K562 (cell line): Measurements from ENCODE around the gene MCCC1. TPM values are rescaled to one million over a fixed set of nuclear protein-coding genes. Genes with fewer than 3 reads are reported as not detected.

ENCODE experiments used
- ATAC-seq: fragments of 200-7000 bp; cut with Tn5 transposase; 3 replicates; pipeline ENCODE4 v1.9.1; 2020; ENCODE audit warnings: moderate library complexity
- BruUV-seq: library from RNA; stranded (reverse); fragments of 400-500 nt; replicated peaks from 2 replicates; lab custom pipeline; 2021; lab: Mats Ljungman, UMichigan
- CTCF ChIA-PET: fragments of 300-600 bp; formaldehyde crosslinking; extraction: SDS; loops from one replicate; lab custom pipeline; 2021; ENCODE audit warnings: low intra/inter-chr PET ratio; lab: Yijun Ruan, JAX
- POLR2A ChIA-PET: fragments of 300-600, 350-650 bp; sonication (Branson Sonifier 250); formaldehyde crosslinking; extraction: SDS; loops from one replicate; lab custom pipeline; 2021; ENCODE audit warnings: antibody characterized with exemption, inconsistent platforms; lab: Yijun Ruan, JAX
- DNase-seq, 4 experiments: peaks; one replicate each; pipeline versions ENCODE4 v3.0.0 to v3.0.0-alpha.2; 2011 to 2018; ENCODE audit warnings: low spot score in 3 of 4, mixed read lengths in 3 of 4; ENCODE audit errors: extremely low read depth in 1 of 4
- FAIRE-seq: peaks from 2 replicates; lab custom pipeline; 2011; peaks lifted over from hg19 to GRCh38; lab: Jason Lieb, UNC
- H2AFZ ChIP-seq: 2 replicates; pipeline ENCODE4 v1.6.0; 2011; ENCODE audit warnings: low read depth, low read length, control low read depth, inconsistent platforms
- H3K27ac ChIP-seq: fragments of 200-600 bp; 3 replicates; pipeline ENCODE4 v1.8.0; 2011; ENCODE audit warnings: low read depth, mild to moderate bottlenecking, control low read depth, inconsistent platforms, low read length, moderate library complexity, mixed read lengths; ENCODE audit errors: extremely low read depth
- H3K27me3 ChIP-seq, 2 experiments: fragments of 300-600 bp in 1 of 2; 2 replicates in 1 of 2; 3 replicates in 1 of 2; pipeline versions ENCODE4 v1.6.0 to v1.8.0; 2011; ENCODE audit warnings: inconsistent platforms in 2 of 2, low read length in 2 of 2, mild to moderate bottlenecking in 1 of 2, mixed read lengths in 1 of 2, moderate library complexity in 1 of 2; ENCODE audit not compliant: control insufficient read depth in 2 of 2, insufficient read depth in 2 of 2
- H3K36me3 ChIP-seq: fragments of 300-600 bp; 3 replicates; pipeline ENCODE4 v1.8.0; 2011; ENCODE audit warnings: mild to moderate bottlenecking, low read length, inconsistent platforms; ENCODE audit not compliant: control insufficient read depth, insufficient read depth
- H3K4me1 ChIP-seq, 2 experiments: fragments of 200-600 bp in 1 of 2; replicated peaks in 1 of 2; 2 replicates in 1 of 2; 3 replicates in 1 of 2; pipeline versions ENCODE4 v1.5.1 to v1.8.0; 2011; ENCODE audit warnings: inconsistent platforms in 2 of 2, low read length in 2 of 2, mild to moderate bottlenecking in 1 of 2, mixed read lengths in 1 of 2, moderate library complexity in 1 of 2; ENCODE audit not compliant: control insufficient read depth in 2 of 2, insufficient read depth in 2 of 2
- H3K4me2 ChIP-seq: 2 replicates; pipeline ENCODE4 v1.6.1; 2011; ENCODE audit warnings: low read length, control low read depth, inconsistent platforms, mixed read lengths; ENCODE audit not compliant: insufficient read depth
- H3K4me3 ChIP-seq: fragments of 200-600 bp; sonication (generic), shearing (Covaris generic); 2 replicates; pipeline ENCODE4 v1.5.1; 2016; ENCODE audit warnings: control low read depth, inconsistent platforms
- H3K79me2 ChIP-seq: fragments of 200-600 bp; 3 replicates; pipeline ENCODE4 v1.8.0; 2011; ENCODE audit warnings: low read length, inconsistent platforms; ENCODE audit not compliant: control insufficient read depth, insufficient read depth
- H3K9ac ChIP-seq, 2 experiments: 2 replicates each; pipeline versions ENCODE4 v1.6.0 to v1.6.1; 2011; ENCODE audit warnings: low read depth in 2 of 2, low read length in 2 of 2, control low read depth in 1 of 2, inconsistent platforms in 1 of 2, mild to moderate bottlenecking in 1 of 2, mixed read lengths in 1 of 2; ENCODE audit not compliant: insufficient read depth in 1 of 2
- H3K9me1 ChIP-seq: one replicate; pipeline ENCODE4 v1.6.0; 2011; ENCODE audit warnings: inconsistent platforms, mild to moderate bottlenecking, low read length, moderate library complexity; ENCODE audit not compliant: control insufficient read depth, insufficient read depth
- H3K9me3 ChIP-seq: replicated peaks from 2 replicates; pipeline ENCODE4 v1.5.1; 2011; ENCODE audit warnings: low read depth, low read length, inconsistent platforms; ENCODE audit not compliant: control insufficient read depth, insufficient read depth
- H4K20me1 ChIP-seq: replicated peaks from 2 replicates; pipeline ENCODE4 v1.6.1; 2011; ENCODE audit warnings: low read length, inconsistent platforms, mixed read lengths; ENCODE audit not compliant: control insufficient read depth, insufficient read depth
- BCLAF1 ChIP-seq, 2 experiments: fragments of 450-650 bp in 1 of 2; IDR thresholded peaks; 2 replicates each; pipeline ENCODE4 v1.6.1; 2011 to 2017; ENCODE audit warnings: low read depth in 2 of 2, antibody characterized with exemption in 1 of 2, borderline replicate concordance in 1 of 2, low read length in 1 of 2, mild to moderate bottlenecking in 1 of 2, mixed read lengths in 1 of 2; ENCODE audit not compliant: control insufficient read depth in 1 of 2
- BCOR ChIP-seq: fragments of 450-650 bp; IDR thresholded peaks from 2 replicates; pipeline ENCODE4 v1.6.1; 2016
- E2F4 ChIP-seq: sonication (generic); formaldehyde crosslinking; IDR thresholded peaks from 2 replicates; pipeline ENCODE4 v1.8.0; 2022; ENCODE audit warnings: mild to moderate bottlenecking, low read depth, missing genetic modification reagents
- MCM5 ChIP-seq: fragments of 450-650 bp; IDR thresholded peaks from 2 replicates; pipeline ENCODE4 v1.6.1; 2016; ENCODE audit warnings: low read depth
- NFIX ChIP-seq: fragments of 250-450 bp; sonication (Bioruptor Pico); IDR thresholded peaks from 2 replicates; pipeline ENCODE4 v1.4.0; 2020; ENCODE audit warnings: low read depth, mild to moderate bottlenecking, moderate library complexity
- SP1 ChIP-seq: sonication (generic); formaldehyde crosslinking; IDR thresholded peaks from 2 replicates; pipeline ENCODE4 v1.8.1; 2022; ENCODE audit warnings: mild to moderate bottlenecking, missing genetic modification reagents
- TCF7L2 ChIP-seq: fragments of 150-350 bp; IDR thresholded peaks from 2 replicates; pipeline ENCODE4 v1.6.1; 2016; ENCODE audit warnings: low read depth, mild to moderate bottlenecking, low read length, moderate library complexity
- ZNF134 ChIP-seq: fragments of 250-450 bp; sonication (Bioruptor Pico); conservative IDR thresholded peaks from 2 replicates; pipeline ENCODE4 v1.4.0; 2020
- ZNF318 ChIP-seq, 2 experiments: fragments of 450-650 bp; IDR thresholded peaks; 2 replicates each; pipeline ENCODE4 v1.6.1; 2016; ENCODE audit warnings: mild to moderate bottlenecking in 2 of 2, borderline replicate concordance in 1 of 2, low read depth in 1 of 2, moderate library complexity in 1 of 2
- ZNF589 ChIP-seq: fragments of 200-800 bp; sonication (Bioruptor generic); IDR thresholded peaks from 2 replicates; pipeline ENCODE4 v1.6.1; 2016; ENCODE audit warnings: low read depth, missing genetic modification characterization, missing compliant biosample characterization
- WGBS: fragments of 100-300 bp; shearing (Covaris generic); methylation state at CpG from one replicate; pipeline ENCODE4 v1.1.6; 2016; ENCODE audit warnings: low coverage, mixed read lengths; ENCODE audit not compliant: insufficient coverage; ENCODE audit errors: missing lambda C conversion rate; 5-methylcytosine and 5-hydroxymethylcytosine counted together
- in situ Hi-C: fragments of 300-500 bp; cut with MboI; formaldehyde crosslinking; loops from 4 replicates; pipeline ENCODE4 v1.15.0; 2018; ENCODE audit warnings: inconsistent platforms, mixed read lengths
- intact Hi-C: fragments of 100-400 bp; cut with micrococcal nuclease; formaldehyde crosslinking; loops from 2 replicates; pipeline ENCODE4 v1.14.2; 2022
- polyA plus RNA-seq, 8 experiments: library from polyadenylated mRNA; depleted of rRNA in 4 of 8; stranded (reverse) in 5 of 8; unstranded in 3 of 8; fragments of >200 nt; fragmentation: Nextera tagmentation in 2 of 8; fragmentation: Illumina TruSeq in 1 of 8; extraction: Ambion mirVana in 2 of 8; extraction: Trizol in 1 of 8; gene quantifications; 2 replicates each; pipeline versions ENCODE4 v1.2.1 to v1.2.3, GENCODE V29; 2011 to 2014; ENCODE audit warnings: inconsistent platforms in 1 of 8, missing spikeins in 1 of 8
- total RNA-seq, 7 experiments: library from RNA; depleted of rRNA in 6 of 7; stranded (reverse); fragments of >200 nt in 6 of 7; fragmentation: Illumina TruSeq in 2 of 7; extraction: Trizol in 2 of 7; gene quantifications; 2 replicates each; pipeline versions ENCODE4 v1.2.1 to v1.2.3, GENCODE V29; 2011 to 2021; ENCODE audit warnings: low replicate concordance in 1 of 7

The MCCC1 gene
- total and polyA plus RNA-seq, 9 of the 15 experiments (the other 6 are each of a cell fraction or from before 2014, with no cell fraction given), result 13.7 to 26.9 (median 23.0) TPM

- H3K4me3 ChIP-seq, result no peak overlapping the region
- no peaks in the 10 kb centered on the region; the same call in 1 of the 2 replicates for H3K9me3 ChIP-seq
- H3K9ac ChIP-seq, result no peak overlapping the region
- no peaks in the 10 kb centered on the region for H4K20me1 ChIP-seq
- FAIRE-seq, result no peak
- no TSS peak for BruUV-seq
- intact Hi-C loops (no loop called here), in situ Hi-C loops (no loop called here)
- WGBS, result 48% methylated on average over 4 of the region's 4 CpGs
- H3K9me1 ChIP-seq, result no peaks in the 10 kb centered on the region
- no peak for DNase-seq
- no peak overlapping the region for H2AFZ ChIP-seq
- no peak overlapping the region for H3K4me2 ChIP-seq
- no peak for ATAC-seq
- H3K27ac ChIP-seq, result no peak overlapping the region
- H3K27me3 ChIP-seq, result no peaks in the 10 kb centered on the region
- peaks cover 4 to 7% of the 10 kb centered on the region in 2 experiments; a peak in 3 of 5 replicates for H3K4me1 ChIP-seq
- no peaks in the 10 kb centered on the region for H3K79me2 ChIP-seq
- ChIA-PET POLR2A (no interaction called here), CTCF (no interaction called here)
- H3K36me3 ChIP-seq, result no peaks in the 10 kb centered on the region
- no peak for TF ChIP-seq NFIX
- TF ChIP-seq ZNF318 (IDR thresholded peaks at IDR 0.05; ENCODE audit: borderline replicate concordance in 1 of 2, low read depth in 1 of 2), result no peak
- no peak for TF ChIP-seq SP1 (CRISPR knock-in tag)
- TF ChIP-seq BCOR, result no peak
- no peak for TF ChIP-seq TCF7L2
- TF ChIP-seq ZNF134, result no peak
- no peak for TF ChIP-seq BCLAF1 (IDR thresholded peaks at IDR 0.05; ENCODE audit: borderline replicate concordance in 1 of 2, control insufficient read depth in 1 of 2, low read depth in 2 of 2, low read length in 1 of 2)
- no peak for TF ChIP-seq ZNF589
- no peak for TF ChIP-seq MCM5
- no peak for TF ChIP-seq E2F4 (CRISPR knock-in tag)
Observed at GRCh38 chr3:183108470-183108869, 9.2 kb upstream of the MCCC1 start.
